Activated CD8-positive, alpha-beta memory T cell treated with anti-CD3 and anti-CD28 coated beads for 1 hour (primary cell): Measurements from ENCODE around the gene GAD2.

Source experiments
- DNase-seq, 2 donors: peaks; one replicate each; pipeline ENCODE4 v3.0.0-alpha.2; 2020; ENCODE audit warnings: low read depth in 1 of 2; ENCODE audit errors: extremely low read depth in 1 of 2

GAD2 gene

DNA sequence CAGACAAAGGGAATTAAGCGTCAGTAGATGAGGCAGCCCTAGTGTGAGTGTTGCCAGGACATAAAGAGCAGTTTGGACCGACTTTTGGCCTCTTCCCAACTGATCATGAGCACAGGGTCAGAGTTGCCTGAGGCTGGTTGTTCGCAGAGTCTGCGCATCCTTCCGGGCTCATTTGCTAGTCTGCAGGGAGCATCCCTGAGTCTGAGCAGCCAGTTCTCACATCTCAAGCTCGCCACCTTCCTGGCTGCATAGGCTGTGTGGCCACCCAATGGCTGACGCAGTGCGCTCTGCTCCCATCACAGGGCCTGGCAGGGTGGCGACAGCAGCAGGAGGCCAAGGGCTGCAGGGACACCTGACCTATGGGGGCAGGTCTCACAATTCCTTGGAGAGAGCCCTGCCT is 5.0 kb downstream of the GAD2 start:
- DNase-seq, result no peak

DNA sequence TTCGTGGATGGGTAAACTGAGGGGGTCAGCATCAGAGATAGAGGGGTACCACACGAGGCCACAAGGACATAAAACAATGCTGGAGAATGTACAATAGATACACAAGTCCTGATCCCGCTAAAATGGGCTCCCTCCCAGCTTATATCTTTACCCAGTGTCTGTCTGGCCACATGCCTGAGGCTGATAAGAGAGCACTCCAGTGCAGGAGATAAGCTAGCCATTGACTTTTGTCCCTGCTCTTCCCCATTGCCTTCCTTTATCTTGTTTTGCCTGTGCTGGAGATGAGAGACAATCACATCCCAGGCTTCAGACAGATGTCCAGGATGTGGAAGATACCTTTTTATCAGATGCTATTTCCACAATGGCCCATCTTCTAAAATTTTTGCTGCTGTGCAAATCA is 6.0 kb downstream of the GAD2 start:
- DNase-seq, result no peak

DNA sequence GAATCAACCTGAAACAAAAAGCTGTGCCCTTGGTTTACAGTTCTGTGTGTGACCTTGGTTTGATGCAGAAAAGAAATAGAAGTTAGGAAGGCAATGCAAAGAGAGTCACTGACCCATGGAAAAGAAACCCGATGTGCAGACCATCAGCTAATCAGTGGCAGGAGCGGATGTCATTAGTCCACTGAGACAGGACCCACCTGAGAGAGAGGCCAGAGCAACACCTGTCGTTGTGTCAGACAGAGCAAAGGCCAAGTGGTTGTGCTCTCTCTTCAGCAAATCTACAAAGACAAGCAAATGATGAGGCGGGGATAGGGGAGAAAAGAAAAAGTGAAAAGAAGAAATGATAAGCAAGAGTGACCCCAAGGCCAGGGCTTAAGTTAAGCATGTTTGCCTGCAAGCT is 8.7 kb downstream of the GAD2 start:
- no peak for DNase-seq

DNA sequence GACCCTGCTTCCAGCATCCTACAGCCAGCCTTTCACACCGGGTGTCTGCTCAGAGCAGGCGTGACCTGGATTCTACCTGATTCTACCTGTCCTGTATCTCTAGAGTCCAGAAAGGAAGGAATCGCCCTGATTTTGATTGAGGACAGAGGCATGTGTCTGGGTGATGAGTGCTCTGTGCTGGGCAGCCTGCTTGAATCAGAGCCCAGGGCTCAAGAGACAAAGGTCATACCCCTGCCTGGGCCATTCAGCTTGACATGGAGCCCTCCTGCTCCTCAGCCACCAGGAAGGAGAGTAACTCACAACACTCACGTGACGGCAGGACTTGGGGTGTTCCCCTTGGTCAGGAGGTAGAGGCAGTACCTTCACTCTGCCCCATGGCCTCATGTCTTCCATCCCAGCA is 11.2 kb downstream of the GAD2 start:
- no peak for DNase-seq

DNA sequence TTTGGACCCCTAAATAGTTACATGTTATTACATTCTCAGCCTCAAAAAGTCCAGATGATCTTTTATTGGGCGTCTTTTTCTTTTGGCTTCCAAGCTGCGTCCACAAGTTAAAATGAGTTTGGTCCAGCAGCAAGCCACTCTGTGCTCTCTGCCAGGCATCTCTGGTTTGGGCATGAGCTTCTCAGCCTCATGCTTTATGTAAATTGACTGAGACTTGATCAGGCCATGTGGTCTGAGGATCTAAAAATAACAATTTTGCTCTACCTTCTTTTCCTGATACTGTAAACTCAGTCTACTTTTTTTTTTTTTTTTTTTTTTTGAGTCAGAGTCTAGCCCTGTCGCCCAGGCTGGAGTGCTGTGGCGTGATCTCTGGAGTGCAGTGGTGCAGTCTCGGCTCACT is 15.6 kb downstream of the GAD2 start:
- DNase-seq, result no peak

DNA sequence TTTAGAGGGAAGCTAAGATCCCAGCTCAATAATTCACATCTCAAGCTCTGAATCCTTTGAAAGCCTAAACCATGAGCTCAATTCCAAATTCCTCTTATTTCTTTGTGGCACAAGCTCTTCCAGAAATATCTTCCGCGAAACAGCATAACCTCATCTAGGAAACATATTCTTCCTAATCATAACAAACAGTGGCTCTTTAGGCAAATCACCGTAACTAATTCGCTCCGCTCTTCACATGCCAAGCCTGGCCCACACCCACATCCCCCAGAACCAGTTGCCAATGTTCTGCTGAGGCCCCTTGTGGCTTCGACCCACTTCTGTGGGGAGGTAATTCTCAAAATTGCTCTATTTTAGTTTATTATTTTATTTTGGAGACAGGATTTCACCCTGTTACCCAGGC is 19.2 kb downstream of the GAD2 start:
- no peak for DNase-seq

DNA sequence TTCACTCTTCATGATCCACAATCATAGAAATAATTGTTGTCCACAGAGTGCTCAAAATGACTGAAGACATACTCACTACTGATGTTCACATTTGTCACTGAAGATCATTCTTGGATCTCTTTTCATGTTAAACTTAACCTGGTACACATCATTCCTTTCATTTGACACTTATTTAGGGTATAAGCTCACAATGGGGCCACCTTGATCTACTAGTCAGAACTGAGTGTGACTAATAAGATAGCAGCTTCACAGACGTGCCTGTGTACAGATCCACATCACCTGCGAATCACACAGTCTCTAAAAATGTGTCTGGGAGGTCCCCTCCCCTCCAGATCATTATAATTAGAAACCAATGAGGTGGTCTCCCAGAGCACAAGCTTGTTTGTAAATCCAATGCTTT is 21.8 kb downstream of the GAD2 start:
- DNase-seq, result no peak

DNA sequence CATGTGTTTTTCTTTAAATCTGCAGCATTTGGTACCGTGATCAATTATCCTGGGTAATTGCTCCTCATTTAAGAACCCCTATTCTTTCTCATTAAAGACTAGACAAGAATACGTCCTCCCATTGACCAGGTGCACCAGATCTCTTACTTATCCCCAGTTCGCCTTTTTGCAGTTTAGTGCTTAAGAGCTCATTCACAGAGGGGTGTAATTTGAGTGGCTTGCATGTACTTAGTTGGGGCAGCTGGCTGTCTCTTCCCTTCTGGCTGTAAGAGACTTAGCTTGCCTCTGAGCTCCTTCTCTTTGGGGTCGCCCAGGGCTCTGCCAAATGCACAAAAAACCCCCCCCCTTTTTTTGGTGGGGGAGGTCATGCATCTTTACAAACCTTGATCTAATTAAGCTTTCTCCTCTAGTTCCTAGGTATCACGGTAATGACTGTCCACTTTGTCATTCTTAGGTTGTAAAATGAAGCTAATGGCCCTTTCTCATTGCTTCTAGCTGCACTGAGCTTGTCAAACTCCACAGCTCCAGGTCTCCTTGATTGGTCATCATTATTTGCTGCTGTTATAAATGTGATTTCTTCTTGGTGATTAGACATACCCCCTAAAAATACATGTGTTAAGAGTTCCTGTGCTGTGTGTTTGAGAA is 26.3 kb downstream of the GAD2 start:
- DNase-seq, result no peak

DNA sequence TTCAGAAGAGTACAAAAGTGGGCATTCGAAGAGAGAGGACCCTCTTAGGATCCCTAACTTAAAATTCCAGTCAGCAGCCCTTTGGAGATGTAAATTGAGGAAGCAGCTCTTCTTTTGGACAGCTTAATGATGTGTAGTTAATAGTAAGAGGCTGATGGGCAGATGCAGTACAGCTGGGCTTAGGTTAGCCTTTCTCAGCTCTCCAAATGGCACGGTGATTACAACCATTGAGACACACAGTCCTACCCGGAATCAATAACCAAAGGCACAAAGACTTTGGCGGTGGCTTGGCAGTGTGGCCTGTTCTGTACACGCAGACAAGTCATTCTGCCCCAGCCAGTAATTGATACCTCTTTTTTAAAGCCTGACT is 26.8 kb downstream of the GAD2 start:
- DNase-seq, result no peak

DNA sequence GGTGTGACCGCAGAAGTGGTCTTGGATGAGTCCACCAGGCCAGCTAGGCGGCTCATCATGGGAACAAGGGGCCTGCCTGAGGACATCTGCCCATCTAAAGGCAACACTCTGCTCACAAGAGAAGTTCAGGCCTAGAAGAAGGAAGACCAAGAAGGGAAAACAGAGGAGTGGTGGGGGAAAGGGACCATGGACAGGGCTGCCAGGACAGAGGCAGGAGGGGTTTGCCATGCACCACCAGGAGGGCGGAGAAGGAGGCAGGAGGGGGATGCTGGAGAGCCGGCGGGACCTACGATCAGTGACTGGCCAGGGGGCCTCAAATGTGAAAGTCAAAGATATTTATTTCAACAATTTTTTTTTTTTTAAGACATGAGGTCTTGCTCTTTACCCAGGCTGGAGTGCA is 33.1 kb downstream of the GAD2 start:
- DNase-seq, result no peak

DNA sequence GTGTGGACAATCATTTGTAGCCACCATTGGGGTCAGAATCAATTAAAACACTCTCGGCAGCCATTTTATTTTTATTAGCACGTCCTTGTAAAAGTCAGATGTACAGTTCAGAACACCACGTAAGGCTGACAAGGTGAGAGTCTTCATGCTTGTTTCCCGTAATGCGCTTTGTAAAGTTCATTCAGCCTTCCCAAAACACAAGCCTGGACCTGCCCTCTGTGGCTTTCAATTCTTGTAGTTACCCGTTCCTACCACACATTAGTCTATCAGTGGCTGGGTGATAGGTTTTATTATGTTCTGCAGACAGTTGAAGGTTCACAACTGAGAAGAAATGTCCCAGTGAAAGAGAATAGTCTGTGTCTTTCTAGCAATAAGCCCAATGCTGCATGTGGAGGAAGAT is 35.4 kb downstream of the GAD2 start:
- no peak for DNase-seq

DNA sequence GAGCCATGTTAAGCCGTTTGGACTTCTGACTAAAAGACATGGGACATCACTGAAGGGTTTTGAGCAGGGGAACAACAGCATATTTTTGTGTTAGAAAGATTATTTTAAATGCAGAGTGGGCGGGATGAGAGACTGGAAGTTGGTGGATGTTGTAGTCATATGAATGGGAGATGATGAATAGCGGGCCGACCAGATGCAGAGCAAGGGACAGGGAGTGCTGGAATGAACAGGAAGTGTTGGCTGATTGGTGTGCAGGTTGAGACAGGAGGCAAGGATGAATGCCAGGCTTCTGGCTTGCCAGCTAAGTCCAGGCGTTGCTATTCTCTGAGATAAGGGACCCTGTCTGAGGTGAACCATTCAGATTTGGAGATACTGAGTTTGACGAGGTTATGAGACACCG is 38.0 kb downstream of the GAD2 start:
- DNase-seq, result no peak

DNA sequence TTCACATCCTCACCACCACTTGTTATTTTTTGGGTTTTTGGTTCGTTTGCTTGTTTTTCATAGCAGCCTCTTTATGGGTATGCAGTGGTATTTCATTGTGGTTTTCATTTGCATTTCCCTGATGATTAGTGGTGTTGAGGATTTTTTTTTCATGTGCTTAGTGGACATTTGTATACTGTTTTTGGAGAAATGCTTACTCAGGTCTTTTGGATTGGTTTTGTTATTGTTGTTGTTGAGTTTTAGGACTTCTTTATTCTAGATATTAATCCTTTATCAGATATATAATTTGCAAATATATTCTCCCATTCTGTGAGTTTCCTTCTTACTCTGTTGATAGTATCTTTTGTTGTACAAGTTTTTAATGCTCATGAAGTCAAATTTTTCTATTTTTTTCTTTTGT is 42.8 kb downstream of the GAD2 start:
- DNase-seq, result no peak

DNA sequence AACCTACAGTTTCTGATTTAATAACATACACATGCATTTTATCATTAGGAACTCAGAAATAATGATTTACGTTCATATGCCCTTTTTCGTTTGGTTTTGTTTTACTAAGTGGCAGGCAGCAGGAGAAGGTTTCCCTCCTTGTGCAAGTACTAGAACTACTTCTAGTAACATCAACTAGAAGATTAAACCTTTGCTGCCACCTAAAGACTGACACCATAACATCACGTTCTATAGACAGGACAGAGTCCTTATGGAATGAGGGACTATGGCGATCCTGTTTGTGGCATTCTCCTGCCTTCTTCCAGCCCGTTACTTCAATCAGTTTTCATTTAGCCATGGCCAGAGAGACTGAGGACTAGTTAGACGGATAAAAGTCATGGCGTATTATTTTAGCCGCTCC is 53.2 kb downstream of the GAD2 start:
- DNase-seq, result no peak

DNA sequence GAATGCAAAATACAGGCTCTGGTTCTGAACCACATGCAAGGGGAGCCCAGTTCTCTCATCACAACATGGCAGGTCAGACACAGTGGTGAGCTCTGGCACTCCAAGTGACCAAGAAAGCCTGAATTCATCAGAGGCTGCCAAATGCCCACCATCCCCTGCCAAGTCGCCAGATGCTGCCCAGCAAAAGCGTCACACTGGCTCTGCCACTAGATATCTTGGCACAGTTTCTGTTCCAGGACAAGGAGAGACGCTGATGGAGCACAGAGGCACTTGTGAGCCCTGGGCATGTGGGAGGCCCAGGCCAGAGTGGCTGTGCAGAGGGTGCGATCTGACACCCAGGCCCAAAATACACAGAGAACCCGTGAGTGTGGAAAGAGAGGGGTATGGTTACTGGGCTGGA is 57.8 kb downstream of the GAD2 start:
- DNase-seq, result no peak

DNA sequence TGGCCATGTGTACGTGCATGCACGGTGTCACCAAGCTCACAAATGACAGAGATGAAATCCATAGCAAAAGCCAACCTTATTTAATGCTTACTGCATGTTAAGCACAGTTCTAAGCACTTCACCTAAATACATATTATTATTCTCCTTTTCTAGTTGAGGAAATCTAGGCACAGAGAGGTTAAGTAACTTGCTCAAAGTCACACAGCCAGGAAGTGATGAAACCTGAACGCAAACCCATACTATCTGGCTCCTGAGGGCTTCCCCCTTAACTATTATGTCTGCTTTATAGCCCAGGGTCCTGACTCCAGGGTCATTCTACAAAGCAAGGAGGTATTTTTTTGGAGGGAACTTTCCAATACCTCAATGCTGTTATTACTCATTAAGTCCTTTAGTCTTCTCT is 61.7 kb downstream of the GAD2 start:
- DNase-seq, result no peak

DNA sequence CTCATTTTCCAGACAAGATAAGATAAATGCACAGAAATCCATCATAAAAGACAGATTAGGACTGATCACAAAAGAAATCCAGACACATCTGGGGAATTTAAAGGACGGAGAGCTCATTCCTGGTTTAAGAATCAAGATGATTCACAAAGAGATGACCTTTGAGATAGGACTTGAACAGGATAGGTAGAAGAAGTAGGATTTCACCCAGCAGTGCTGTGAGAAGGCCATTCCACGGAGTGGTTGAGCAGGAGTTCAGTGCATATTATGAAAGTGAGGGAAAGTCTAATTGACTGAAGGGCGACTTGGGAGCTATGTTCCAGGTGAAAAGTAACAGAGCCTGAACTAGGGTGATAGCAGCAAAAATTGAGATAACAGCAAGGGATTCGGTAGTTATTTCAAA is 73.7 kb downstream of the GAD2 start:
- DNase-seq, result no peak

DNA sequence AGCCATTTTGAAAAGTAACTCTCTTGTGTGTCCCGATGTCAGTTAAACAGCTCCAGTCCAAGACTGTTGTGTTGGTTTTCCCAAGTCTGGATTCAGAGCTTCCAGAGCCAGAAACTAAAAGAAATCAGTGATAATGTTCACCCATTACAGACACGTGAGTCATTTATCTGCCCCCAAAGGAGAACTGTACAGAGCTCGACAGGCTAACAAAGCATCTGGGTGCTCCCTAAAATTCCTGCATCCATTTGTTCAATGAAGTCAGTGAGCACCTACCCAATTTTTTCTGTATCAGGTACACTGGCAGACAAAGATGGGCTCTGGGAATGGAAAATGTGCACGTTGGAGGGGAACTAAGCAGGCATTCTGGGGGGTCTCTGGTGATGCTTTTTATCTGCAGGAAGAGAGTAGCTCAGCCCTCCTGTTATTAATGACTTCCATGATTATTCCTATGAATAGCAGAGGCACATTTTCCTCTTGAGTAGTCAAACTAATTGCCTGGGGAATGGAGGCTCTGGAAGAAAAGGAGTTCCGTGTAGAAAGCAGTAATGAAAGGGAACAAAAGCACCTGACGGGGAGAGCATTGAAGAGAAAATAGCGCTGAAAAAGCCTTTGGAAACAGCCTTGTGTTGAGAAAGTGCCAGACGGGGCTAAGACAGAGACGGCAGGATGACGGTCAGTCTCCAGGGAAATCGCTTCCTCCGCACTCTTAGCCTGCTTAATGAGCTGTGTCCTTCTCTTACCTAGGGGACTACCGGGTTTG is 75.3 kb downstream of the GAD2 start:
- DNase-seq, result no peak

DNA sequence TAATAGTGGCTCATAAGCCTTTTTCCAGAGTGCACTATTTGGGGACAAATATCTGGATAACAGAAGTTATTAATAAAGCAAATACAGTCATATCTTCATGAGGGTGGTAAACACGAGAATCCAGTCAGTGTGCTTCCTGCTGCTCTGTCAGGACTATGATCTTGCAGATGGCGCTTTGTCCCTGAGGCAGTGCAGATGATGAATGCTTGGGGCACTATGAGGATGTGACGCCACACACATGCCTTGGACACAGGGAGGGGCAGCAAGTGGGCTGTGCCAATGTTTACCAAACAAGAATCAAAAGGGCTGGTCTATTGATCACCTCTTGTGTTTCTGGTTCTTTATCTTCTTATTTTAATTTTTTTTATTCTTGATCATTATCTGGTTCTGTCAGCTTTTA is 79.8 kb downstream of the GAD2 start:
- DNase-seq, result no peak

DNA sequence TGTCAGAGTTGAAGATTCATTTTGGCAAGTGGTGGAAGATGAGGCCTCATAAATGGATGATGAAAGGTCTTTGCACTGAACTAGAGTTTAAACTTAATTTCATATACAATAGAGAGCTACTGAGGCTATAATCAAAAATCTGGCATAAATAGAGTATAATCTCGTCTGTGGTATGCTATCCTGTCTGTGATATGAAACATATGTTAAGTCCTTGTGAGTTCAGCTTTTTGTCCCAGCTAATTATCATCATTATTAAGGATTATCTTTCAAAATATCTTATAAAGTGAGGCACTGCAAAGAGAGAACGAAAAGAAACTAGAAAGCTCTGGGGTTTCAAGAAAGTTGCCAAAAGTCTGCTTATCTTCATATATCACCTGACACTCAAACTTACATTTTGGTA is 83.4 kb downstream of the GAD2 start:
- DNase-seq, result no peak

DNA sequence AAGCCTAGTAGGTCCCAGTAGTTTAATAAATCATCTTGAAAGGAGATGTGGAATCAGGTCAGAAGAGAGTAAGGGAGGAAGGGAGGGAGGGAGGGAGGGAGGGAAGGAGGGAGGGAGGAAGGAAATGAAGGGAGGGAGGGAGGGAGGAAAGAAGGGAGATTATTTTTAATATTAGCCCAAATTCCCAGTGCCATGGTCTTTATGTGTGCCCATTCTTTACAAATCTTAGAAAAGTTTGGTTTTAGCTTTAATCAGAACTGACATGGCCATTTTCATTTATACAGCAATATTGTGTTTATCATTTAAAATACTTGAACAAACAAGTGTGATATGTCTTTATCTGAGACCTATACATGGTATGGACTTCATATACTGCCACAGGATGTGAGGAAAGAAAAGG is 86.8 kb downstream of the GAD2 start:
- no peak for DNase-seq

DNA sequence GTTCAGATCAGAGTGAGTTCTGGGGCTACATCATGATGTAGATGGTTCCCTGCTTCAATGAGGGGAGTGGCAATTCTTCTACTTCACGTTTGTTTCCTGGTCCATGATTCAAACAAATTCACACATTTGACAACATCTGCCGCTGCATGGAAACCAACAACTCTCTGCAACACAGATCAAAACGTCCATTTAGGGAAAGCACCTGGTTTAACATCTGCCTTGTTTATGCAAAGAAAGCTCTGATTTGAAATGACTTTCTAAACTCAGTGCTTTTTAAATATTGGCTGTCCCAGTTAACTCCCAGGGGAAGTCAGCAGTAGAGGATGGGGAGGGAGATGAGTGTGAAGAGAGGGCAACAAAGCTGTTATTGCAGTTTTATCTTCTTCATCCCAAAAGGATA is 93.8 kb downstream of the GAD2 start:
- no peak for DNase-seq

DNA sequence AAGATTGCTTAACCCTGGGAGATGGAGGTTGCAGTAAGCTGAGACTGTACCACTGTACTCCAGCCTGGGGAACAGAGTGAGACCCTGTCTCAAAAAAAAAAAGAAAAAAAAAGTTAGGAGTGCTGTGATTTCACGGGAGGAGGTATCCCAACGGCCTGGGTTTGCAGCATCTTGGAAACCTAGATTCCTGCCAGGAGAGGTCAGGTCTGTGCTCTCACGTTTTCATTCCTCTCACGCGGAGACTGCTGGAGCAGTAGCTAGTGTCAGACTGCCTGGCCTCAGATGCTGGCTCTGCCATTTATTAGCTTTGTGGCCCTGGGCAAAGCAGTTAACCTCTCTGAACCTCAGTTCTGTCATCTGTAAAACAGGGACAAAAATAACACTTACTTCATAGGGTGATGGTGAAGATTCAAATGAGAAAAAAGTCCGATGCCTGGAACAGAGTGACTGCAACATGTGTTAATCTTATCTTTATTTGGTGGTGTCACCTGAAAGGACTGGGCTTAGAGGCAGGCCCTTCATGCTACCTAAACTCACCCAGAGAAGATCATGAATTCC is 94.9 kb downstream of the GAD2 start:
- DNase-seq, result no peak
